Smooth muscle cell of the brain vasculature (primary cell): Measurements from ENCODE around the gene CKAP2L.

Source experiments
- DNase-seq: peaks from one replicate; pipeline ENCODE4 v3.0.0-alpha.2; 2012; ENCODE audit warnings: low read depth, low spot score

Gene CKAP2L

GRCh38 chr2:112792419-112792818, 28.0 kb upstream of the CKAP2L start:
- no peak for DNase-seq

- DNase-seq = no peak
Measured at GRCh38 chr2:112791693-112792230, 27.4 kb upstream of the CKAP2L start.

- DNase-seq = no peak
Measured at GRCh38 chr2:112791019-112791418, 26.6 kb upstream of the CKAP2L start.

- no peak for DNase-seq
Measured at GRCh38 chr2:112790305-112790704, 25.9 kb upstream of the CKAP2L start.

GRCh38 chr2:112789186-112789585, 24.8 kb upstream of the CKAP2L start:
- no peak for DNase-seq

- no peak for DNase-seq
Measured at GRCh38 chr2:112788653-112789052, 24.2 kb upstream of the CKAP2L start.

- no peak for DNase-seq
Measured at GRCh38 chr2:112787729-112788393, 23.5 kb upstream of the CKAP2L start.

- no peak for DNase-seq
Measured at GRCh38 chr2:112787294-112787693, 22.9 kb upstream of the CKAP2L start.

GRCh38 chr2:112784199-112785189, 20.1 kb upstream of the CKAP2L start, which contains the start of gene IL1A:
Gene IL1A, minus strand, starts transcription at chr2:112784493. Its CDS starts 723 bp downstream, at chr2:112783770.
- no peak for DNase-seq

GRCh38 chr2:112783187-112783714, 18.8 kb upstream of the CKAP2L start:
- DNase-seq = no peak

GRCh38 chr2:112782234-112782799, 17.9 kb upstream of the CKAP2L start:
- no peak for DNase-seq

- DNase-seq = no peak
Measured at GRCh38 chr2:112779598-112779997, 15.2 kb upstream of the CKAP2L start.

GRCh38 chr2:112777036-112777435, 12.6 kb upstream of the CKAP2L start:
- DNase-seq = no peak

GRCh38 chr2:112776113-112776512, 11.7 kb upstream of the CKAP2L start:
- DNase-seq = no peak

- DNase-seq = no peak
Measured at GRCh38 chr2:112774536-112775285, 10.3 kb upstream of the CKAP2L start.

GRCh38 chr2:112773556-112773955, 9.1 kb upstream of the CKAP2L start:
- DNase-seq = no peak

GRCh38 chr2:112772911-112773475, 8.6 kb upstream of the CKAP2L start:
- no peak for DNase-seq

- no peak for DNase-seq
Measured at GRCh38 chr2:112772322-112772721, 7.9 kb upstream of the CKAP2L start.

- DNase-seq = no peak
Measured at GRCh38 chr2:112768432-112768831, 4.0 kb upstream of the CKAP2L start.

GRCh38 chr2:112767693-112768330, 3.4 kb upstream of the CKAP2L start:
- DNase-seq = no peak
